ENCODE measurements around the gene POLR3H. TPM values are rescaled to one million over a fixed set of nuclear protein-coding genes. Genes with fewer than 3 reads are reported as not detected.

POLR3H gene
- total RNA-seq, 1 donor from 2014 or later = 24.6 TPM

DNA sequence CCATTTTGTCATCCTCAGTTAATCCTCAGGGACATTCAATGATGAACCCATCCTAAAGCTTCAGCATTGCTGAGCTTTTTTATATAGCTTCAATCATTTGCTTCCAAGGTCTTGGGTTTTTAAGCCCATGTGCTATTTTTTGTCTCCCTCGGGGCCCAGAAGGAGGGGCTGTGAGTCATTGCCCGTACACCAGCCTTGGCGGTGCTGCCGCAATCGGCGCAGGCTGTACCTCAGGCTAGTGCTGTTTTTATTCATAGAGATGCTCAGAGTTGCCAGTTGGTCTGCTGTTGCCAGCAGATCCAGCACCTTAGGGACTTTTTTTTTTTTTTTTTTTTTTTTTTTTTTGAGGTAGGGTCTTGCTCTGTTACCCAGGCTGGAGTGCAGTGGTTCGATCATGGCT is 39.9 kb downstream of the POLR3H start:
- Mint-ChIP-seq H3K36me3 (ENCODE audit: unreplicated experiment) (no peaks in the 10 kb centered on the region), H3K4me3 (ENCODE audit: unreplicated experiment) (peak overlapping the region; percentile 74), H3K27me3 (ENCODE audit: unreplicated experiment) (peaks cover 3% of the 10 kb centered on the region), H3K27ac (ENCODE audit: unreplicated experiment) (peak overlapping the region; percentile 96), H3K4me1 (ENCODE audit: low read depth, unreplicated experiment) (peaks cover 32% of the 10 kb centered on the region), H3K9me3 (ENCODE audit: unreplicated experiment) (peaks cover 4% of the 10 kb centered on the region)
- peak; percentile 67 for DNase-seq
- TF ChIP-seq, protein P1, sequence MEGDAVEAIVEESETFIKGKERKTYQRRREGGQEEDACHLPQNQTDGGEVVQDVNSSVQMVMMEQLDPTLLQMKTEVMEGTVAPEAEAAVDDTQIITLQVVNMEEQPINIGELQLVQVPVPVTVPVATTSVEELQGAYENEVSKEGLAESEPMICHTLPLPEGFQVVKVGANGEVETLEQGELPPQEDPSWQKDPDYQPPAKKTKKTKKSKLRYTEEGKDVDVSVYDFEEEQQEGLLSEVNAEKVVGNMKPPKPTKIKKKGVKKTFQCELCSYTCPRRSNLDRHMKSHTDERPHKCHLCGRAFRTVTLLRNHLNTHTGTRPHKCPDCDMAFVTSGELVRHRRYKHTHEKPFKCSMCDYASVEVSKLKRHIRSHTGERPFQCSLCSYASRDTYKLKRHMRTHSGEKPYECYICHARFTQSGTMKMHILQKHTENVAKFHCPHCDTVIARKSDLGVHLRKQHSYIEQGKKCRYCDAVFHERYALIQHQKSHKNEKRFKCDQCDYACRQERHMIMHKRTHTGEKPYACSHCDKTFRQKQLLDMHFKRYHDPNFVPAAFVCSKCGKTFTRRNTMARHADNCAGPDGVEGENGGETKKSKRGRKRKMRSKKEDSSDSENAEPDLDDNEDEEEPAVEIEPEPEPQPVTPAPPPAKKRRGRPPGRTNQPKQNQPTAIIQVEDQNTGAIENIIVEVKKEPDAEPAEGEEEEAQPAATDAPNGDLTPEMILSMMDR (IDR thresholded peaks at IDR 0.05; ENCODE audit: partially characterized antibody, unreplicated experiment) = no peak

DNA sequence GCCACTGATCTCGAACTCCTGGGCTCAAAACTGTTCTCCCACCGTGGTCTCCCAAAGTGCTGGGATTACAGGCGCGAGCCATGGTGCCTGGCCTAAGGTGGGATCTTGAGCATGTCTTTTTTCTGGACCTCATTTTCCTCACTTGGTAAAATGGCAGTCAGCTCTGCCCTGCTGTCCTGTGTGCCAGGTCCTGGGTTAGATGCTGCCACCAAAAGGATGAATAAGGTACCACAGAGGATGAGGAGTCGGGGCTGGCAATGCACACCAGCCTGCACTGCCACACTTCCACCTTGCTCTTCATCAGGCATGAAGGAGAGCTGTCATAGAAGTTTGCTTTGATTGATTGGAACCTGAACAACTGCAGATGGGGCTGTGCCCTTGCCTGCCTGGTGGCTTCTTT is 43.1 kb downstream of the POLR3H start:
- peaks cover 3% of the 10 kb centered on the region for H3K27me3 Mint-ChIP-seq (ENCODE audit: unreplicated experiment)
- TF ChIP-seq, protein P1 (IDR thresholded peaks at IDR 0.05; ENCODE audit: partially characterized antibody, unreplicated experiment) = no peak
- H3K9me3 Mint-ChIP-seq (ENCODE audit: unreplicated experiment) = no peaks in the 10 kb centered on the region
- no peaks in the 10 kb centered on the region for H3K36me3 Mint-ChIP-seq (ENCODE audit: unreplicated experiment)
- H3K4me1 Mint-ChIP-seq (ENCODE audit: low read depth, unreplicated experiment) = peaks cover 20% of the 10 kb centered on the region
- no peak overlapping the region for H3K27ac Mint-ChIP-seq (ENCODE audit: unreplicated experiment)
- DNase-seq = no peak
- no peak overlapping the region for H3K4me3 Mint-ChIP-seq (ENCODE audit: unreplicated experiment)

DNA sequence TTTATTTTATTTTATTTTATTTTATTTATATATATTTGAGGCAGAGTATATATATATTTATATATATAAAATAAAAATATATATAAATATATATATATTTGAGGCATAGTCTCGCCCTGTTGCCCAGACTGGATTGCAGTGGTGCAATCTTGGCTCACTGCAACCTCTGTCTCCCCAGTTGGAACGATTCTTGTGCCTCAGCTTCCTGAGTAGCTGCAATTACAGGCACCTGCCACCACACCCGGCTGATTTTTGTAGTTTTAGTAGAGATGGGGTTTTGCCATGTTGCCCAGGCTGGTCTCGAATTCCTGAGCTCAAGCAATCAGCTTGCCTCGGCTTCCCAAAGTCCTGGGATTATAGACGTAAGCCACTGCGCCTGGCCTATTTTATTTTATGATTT is 44.0 kb downstream of the POLR3H start:
- Mint-ChIP-seq H3K9me3 (ENCODE audit: unreplicated experiment) (no peaks in the 10 kb centered on the region), H3K27me3 (ENCODE audit: unreplicated experiment) (peaks cover 3% of the 10 kb centered on the region), H3K27ac (ENCODE audit: unreplicated experiment) (no peak overlapping the region), H3K4me3 (ENCODE audit: unreplicated experiment) (no peak overlapping the region), H3K36me3 (ENCODE audit: unreplicated experiment) (no peaks in the 10 kb centered on the region), H3K4me1 (ENCODE audit: low read depth, unreplicated experiment) (peaks cover 15% of the 10 kb centered on the region)
- TF ChIP-seq, protein P1 (IDR thresholded peaks at IDR 0.05; ENCODE audit: partially characterized antibody, unreplicated experiment) = no peak
- no peak for DNase-seq

DNA sequence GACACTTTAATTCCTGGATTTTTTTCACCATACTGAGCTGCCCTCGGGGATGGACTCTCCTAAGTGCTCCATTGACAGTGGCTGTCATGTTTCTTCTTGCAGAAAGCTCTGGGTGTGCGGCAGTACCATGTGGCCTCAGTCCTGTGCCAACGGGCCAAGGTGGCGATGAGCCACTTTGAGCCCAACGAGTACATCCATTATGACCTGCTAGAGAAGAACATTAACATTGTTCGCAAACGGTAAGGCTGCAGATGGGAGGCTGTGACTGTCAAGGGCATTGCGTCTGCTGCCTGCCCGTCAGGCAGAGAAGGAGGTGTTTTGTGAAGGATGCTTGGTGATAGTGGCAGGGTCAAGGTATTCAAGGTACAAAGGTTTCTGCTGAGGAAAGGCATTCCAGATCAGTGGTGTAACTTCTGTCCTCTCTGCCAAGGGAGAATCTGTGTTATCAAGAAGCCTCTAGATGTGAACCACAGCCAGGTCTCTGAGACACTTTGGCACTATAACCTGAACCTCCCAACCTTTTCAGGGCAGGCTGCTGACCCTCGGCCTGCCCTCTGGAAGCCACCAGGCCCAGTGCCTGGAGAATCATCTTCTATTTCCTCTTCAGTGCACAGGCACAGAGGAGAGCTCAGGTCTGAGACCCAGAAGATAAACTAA is 44.5 kb downstream of the POLR3H start:
- no peaks in the 10 kb centered on the region for H3K9me3 Mint-ChIP-seq (ENCODE audit: unreplicated experiment)
- DNase-seq = no peak
- H3K4me1 Mint-ChIP-seq (ENCODE audit: low read depth, unreplicated experiment) = peaks cover 12% of the 10 kb centered on the region
- H3K36me3 Mint-ChIP-seq (ENCODE audit: unreplicated experiment) = no peaks in the 10 kb centered on the region
- TF ChIP-seq, protein P1 (IDR thresholded peaks at IDR 0.05; ENCODE audit: partially characterized antibody, unreplicated experiment) = no peak
- no peak overlapping the region for H3K27ac Mint-ChIP-seq (ENCODE audit: unreplicated experiment)
- peaks cover 1% of the 10 kb centered on the region for H3K27me3 Mint-ChIP-seq (ENCODE audit: unreplicated experiment)
- H3K4me3 Mint-ChIP-seq (ENCODE audit: unreplicated experiment) = no peak overlapping the region

DNA sequence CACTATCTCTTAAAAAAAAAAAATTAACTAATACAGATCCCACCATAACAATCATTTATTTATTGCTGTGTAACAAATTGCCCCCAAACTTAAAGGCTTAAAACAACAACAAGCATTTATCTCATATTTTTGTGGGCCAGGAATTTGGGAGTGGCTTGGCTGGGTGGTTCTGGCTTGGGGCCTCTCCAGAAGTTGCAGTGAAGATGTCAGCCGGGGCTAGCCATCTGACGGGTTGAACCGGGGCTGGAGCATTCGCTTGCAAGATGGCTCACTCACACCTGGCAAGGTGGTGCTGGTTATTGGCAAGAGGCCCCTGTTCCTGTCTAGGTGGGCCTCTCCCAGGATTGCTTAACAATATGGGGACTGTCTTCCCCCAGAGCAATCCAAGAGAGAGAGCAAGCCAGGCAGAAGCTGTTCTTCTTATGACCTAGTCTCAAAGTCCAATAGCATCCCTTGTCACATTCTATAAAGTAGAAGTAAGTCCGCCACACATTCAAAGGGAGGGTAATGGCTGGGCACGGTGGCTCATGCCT is 45.9 kb downstream of the POLR3H start:
- H3K36me3 Mint-ChIP-seq (ENCODE audit: unreplicated experiment) = no peaks in the 10 kb centered on the region
- no peak for DNase-seq
- H3K9me3 Mint-ChIP-seq (ENCODE audit: unreplicated experiment) = no peaks in the 10 kb centered on the region
- TF ChIP-seq, protein P1 (IDR thresholded peaks at IDR 0.05; ENCODE audit: partially characterized antibody, unreplicated experiment) = no peak
- H3K4me1 Mint-ChIP-seq (ENCODE audit: low read depth, unreplicated experiment) = peaks cover 4% of the 10 kb centered on the region
- peaks cover under 1% of the 10 kb centered on the region for H3K27me3 Mint-ChIP-seq (ENCODE audit: unreplicated experiment)
- no peak overlapping the region for H3K27ac Mint-ChIP-seq (ENCODE audit: unreplicated experiment)
- H3K4me3 Mint-ChIP-seq (ENCODE audit: unreplicated experiment) = no peak overlapping the region
